Measurements from ENCODE around the gene CFD.

DNA sequence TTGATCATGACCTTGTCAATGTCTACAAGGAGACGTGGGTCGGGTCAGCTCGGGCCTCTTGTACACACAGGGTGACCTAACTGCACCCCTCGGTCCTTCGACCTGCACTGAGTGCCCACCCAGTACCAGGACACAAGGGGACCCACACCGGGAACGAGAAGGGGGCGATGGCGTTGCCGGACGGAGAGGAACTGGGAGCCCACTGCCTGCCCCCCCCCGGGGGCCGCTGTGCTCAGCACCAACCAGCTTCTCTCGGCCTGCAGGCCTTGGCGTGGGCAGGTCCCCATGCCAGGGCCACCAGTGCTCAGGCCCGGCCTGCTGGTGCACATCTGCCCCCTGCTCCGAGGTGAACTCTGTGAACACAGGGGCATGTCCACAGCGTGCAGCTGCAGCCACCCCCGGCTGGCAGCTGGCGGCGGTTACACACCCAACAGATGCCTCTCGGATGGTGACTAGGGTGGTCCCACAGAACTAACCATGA, 14.1 kb downstream of the CFD start:
- TF ChIP-seq CTCF (IDR thresholded peaks at IDR 0.05) (no peak), POLR2A (IDR thresholded peaks at IDR 0.05) (no peak)
